GM13977 (cell line): ENCODE measurements around the gene EXOSC1.
"Not testable (repeated sequence)": the region's sequence is repeated elsewhere in the genome, so short reads cannot be mapped to it uniquely, and the experiment has no call there.

Experiments
- DNase-seq: peaks from one replicate; pipeline ENCODE4 v3.0.0; 2012; ENCODE audit warnings: low spot score
- CTCF ChIP-seq: IDR thresholded peaks from 2 replicates; pipeline ENCODE4 v1.5.1; 2012; ENCODE audit warnings: mild to moderate bottlenecking, control low read depth; ENCODE audit not compliant: insufficient read depth; ENCODE audit errors: extremely low read depth, missing control alignments
- in situ Hi-C: fragments of 300-500 bp; cut with MboI; formaldehyde crosslinking; loops from one replicate; pipeline ENCODE4 v1.12.0; 2022; ENCODE audit warnings: low sequenced_read_pairs, low pct_unique_long_range_greater_than_20kb, mixed read lengths, inconsistent platforms; ENCODE audit not compliant: unreplicated experiment

Gene EXOSC1

GRCh38 chr10:97483506-97483905, 37.7 kb upstream of the EXOSC1 start:
- TF ChIP-seq CTCF, result no peak
- DNase-seq, result no peak
- in situ Hi-C loops, result no loop called here

GRCh38 chr10:97482381-97482780, 36.6 kb upstream of the EXOSC1 start:
- no peak for TF ChIP-seq CTCF
- in situ Hi-C loops, result no loop called here

GRCh38 chr10:97481071-97481470, 35.3 kb upstream of the EXOSC1 start:
- in situ Hi-C loops, result no loop called here
- DNase-seq, result no peak
- TF ChIP-seq CTCF, result no peak

More at GRCh38 chr10:97482381-97482780, 36.6 kb upstream of the EXOSC1 start:
- DNase-seq, result no peak

- TF ChIP-seq CTCF, result no peak
- in situ Hi-C loops, result no loop called here
- DNase-seq, result no peak
Observed at GRCh38 chr10:97479939-97480338, 34.1 kb upstream of the EXOSC1 start.

- in situ Hi-C loops, DNase-seq: not testable (repeated sequence)
Observed at GRCh38 chr10:97479410-97479809, 33.6 kb upstream of the EXOSC1 start.

- no peak for DNase-seq
- TF ChIP-seq CTCF, result no peak
- in situ Hi-C loops, result no loop called here
Observed at GRCh38 chr10:97475936-97476594, 30.3 kb upstream of the EXOSC1 start.

GRCh38 chr10:97474918-97475317, 29.1 kb upstream of the EXOSC1 start:
- DNase-seq, result no peak
- TF ChIP-seq CTCF, result no peak
- in situ Hi-C loops, result no loop called here

GRCh38 chr10:97468781-97469180, 23.0 kb upstream of the EXOSC1 start:
- in situ Hi-C loops, DNase-seq: not testable (repeated sequence)
